ENCODE data around the gene LRP6.

The LRP6 gene

DNA sequence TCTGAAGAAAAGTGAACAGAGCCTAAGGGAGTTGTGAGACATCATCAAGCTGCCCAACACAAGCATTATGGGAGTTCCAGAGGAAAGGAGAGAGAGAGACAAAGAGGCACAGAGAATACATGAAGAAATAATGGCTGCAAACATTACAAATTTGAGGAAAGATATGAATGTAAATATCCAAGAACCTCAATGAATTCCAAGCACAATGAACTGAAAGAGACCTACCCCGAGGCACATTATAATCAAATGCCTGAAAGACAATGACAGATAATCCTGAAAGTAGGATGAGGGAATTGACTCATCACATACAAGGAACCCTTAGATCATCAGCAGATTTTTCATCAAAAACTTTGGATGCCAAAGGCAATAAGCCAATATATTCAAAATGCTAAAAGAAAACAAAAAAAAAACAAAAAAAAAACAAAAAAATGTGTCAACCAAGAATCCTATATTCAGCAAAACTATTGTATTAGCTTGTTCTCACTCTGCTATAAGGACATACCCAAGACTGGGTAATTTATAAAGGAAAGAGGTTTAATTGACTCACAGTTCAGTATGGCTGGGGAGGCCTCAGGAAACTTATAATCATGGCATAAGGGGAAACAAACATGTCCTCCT, 158.3 kb downstream of the LRP6 start:
- DNase-seq, result no peak

DNA sequence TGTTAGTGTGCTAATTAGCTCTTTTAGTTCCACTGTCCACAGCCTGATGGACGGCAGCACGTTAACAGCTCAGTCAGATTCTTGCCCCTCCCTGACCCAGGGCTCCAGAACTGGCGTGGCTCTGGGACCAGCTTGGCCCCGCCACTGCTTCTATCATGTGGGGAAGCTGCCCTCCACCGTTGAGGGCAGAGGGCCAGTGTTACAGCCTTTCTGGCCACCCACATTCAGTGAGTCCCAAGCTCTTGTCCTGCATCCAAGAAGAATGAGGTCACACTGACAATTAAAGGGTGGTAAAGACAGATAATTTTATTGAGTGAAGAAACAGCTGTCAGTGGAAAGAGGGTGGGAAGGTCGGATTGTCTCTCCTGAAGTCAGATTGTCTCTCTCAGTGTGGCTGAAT, 159.2 kb downstream of the LRP6 start:
- no peak for DNase-seq

DNA sequence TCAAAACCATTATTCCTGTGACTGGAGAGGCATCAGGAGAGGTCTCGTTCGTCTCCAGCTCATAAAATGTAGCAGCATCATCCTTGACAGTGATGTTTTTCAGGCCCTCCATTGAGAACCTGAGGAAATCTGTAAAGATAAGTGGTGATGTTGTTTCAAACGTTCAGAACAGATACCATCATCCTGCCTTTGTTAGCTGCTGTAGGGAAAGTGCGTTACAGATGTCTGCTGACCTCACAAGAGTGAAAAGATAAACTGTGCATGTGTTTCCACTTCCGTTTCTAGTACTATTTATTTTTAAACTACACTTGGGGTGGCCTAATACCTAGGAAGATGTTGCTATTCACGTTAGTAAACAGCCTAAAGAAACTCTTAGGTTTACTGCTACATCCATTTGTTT, 167.7 kb downstream of the LRP6 start:
- DNase-seq, result no peak

DNA sequence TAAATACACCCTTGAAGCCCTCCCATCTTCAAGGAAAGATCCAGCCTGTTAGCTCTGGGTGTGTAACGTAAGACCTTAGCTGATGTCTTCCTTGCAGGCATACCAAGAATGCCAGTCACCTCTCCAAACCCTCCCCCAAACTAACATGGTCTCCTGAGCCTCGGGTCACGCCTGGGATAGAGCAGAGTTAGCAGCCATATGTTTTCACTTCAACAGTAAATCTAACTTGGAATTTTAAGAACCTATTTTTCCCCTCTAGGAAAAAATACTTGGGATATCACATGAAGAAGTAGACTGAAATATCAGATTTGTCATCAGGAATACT, 168.2 kb downstream of the LRP6 start:
- DNase-seq, result no peak

- DNase-seq, result no peak
Observed at GRCh38 chr12:12097891-12098690, 168.8 kb downstream of the LRP6 start.

GRCh38 chr12:12095021-12095420, 171.8 kb downstream of the LRP6 start:
- no peak for DNase-seq

DNA sequence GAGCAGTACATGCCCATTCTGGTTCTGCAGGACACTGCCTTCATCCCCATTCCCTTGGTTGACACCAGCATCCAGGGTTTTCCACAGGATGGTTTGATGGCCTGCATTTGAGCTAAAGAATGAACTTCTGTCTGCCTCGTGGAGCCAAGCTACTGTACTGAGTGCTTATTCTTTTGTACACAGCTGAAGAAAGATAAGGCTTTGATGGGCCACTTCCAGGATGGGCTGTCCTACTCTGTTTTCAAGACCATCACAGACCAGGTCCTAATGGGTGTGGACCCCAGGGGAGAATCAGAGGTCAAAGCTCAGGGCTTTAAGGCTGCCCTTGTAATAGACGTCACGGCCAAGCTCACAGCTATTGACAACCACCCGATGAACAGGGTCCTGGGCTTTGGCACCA, 172.4 kb downstream of the LRP6 start:
- DNase-seq, result no peak

DNA sequence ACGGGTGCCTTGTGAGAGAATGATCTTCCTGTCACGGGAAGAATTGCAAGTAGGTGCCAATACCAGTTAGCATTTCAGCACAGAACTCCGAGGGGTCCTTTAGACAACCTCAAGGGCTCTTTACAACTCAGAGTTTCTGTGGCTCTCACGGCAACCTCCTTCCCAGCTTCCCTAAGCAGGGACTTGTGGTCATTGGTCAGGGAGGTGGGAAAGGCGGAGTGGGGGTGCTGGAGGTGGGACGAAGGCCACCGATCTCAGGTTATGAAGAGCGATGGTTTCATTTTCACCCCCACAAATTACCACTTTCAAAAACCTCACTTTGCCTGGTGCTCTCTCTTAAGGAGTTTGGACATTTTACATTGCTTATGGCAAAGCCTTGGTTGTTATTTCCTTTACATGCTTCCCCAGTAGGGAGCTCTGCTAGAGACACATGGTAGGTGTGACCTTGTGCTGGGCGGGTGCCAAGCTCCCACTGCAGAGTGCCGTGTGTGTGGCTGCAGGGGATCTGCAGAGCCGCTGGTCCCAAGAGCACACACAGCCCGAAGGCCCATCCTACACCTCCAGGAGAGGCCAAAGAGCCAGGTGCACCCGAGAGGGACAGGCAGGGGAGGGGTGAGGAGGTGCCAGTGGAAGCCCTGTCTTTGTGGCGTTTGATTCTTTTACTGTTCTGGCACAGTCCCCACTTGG, 174.7 kb downstream of the LRP6 start:
- DNase-seq, result peak; percentile 40 to 63

DNA sequence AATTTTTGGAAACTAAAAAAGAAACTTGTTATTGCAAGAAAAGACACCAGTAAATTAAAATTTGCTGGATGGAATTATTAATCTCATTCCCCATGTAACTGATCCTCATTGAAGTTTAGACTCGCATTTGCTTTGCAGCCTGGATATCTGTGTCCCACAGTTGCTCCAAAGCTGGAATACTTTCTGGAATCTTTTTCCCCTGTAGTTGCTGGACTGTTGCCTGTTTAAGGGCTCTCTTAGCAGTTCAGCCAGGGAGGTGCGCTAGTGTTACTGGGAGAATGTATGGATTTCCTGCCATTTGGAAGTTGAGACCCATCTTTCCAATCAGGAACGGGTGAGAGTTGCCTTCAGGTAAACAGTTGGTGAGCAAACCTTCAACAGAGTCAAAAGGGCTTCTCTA, 175.8 kb downstream of the LRP6 start:
- DNase-seq, result no peak

DNA sequence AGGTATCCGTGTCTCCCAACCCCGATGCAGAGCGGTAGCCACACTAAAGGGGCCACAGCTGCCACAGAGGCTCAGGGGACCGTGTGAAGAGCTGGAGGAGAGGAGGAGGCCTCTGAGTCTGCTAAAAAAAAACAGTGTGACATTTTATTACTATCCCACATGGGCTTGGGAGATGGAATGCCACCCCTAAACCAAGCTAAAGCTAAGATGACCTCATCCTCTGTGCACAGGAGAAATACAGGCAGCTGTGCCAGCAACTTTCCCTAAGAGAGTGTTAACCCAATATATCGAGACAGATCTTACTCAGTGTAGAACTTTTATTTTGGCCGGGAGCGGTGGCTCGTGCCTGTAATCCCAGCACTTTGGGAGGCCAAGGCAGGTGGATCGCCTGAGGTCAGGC, 178.1 kb downstream of the LRP6 start:
- DNase-seq, result no peak

- no peak for DNase-seq
Observed at GRCh38 chr12:12088147-12088546, 178.7 kb downstream of the LRP6 start.

- no peak for DNase-seq
Observed at GRCh38 chr12:12087693-12088034, 179.2 kb downstream of the LRP6 start.

GRCh38 chr12:12086973-12087692, 179.7 kb downstream of the LRP6 start:
- no peak for DNase-seq

GRCh38 chr12:12086362-12086761, 180.5 kb downstream of the LRP6 start:
- no peak for DNase-seq

DNA sequence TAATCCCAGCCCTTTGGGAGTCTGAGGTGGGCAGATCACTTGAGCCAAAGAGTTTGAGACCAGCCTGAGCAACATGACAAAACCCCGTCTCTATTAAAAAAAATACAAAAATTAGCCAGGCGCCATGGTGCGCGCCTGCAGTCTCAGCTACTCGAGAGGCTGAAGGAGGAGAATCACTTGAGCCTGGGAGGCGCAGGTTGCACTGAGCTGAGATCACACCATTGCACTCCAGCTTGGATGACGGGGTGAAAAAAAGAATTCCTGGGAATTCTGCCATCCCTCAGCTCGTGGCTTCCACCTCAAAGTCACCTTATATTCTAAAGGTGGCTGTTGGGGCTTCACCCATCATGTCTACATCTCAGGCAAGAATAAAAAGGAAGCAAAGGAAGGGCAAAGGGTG, 183.2 kb downstream of the LRP6 start:
- DNase-seq, result no peak

DNA sequence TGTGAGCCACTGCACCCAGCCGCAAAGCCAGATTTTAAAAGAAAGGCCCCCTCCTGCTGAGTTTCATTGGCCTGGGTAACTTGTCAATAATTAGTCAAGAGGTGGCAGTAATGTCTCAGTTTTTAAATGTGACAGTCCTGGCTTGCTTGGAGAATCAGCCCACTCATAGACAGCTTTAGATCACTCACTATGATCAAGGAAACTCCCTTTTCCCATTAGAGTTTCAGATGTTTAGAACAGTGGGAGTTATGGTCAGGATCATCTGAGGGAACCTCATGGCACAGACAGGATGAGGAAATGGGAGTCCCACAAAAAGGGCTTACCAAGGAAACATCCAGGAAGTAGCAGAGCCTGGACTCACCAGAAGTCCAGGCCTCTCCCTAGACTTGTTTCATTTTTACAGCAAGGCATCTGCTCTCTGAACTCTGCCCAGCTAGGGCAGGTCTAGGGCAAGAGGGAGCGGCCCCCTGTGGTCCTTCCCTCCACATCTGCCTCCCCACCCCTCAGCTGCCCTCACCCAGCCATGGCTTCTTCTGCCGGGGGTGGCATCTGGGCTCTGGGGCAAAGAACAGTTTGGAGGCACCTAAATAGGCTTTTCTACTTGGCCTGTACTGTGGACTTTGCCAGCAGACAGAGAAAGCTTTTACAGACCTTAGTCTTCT, 184.9 kb downstream of the LRP6 start:
- peak; percentile 10 to 24 for DNase-seq

- no peak for DNase-seq
Observed at GRCh38 chr12:12079291-12079690, 187.6 kb downstream of the LRP6 start.

DNA sequence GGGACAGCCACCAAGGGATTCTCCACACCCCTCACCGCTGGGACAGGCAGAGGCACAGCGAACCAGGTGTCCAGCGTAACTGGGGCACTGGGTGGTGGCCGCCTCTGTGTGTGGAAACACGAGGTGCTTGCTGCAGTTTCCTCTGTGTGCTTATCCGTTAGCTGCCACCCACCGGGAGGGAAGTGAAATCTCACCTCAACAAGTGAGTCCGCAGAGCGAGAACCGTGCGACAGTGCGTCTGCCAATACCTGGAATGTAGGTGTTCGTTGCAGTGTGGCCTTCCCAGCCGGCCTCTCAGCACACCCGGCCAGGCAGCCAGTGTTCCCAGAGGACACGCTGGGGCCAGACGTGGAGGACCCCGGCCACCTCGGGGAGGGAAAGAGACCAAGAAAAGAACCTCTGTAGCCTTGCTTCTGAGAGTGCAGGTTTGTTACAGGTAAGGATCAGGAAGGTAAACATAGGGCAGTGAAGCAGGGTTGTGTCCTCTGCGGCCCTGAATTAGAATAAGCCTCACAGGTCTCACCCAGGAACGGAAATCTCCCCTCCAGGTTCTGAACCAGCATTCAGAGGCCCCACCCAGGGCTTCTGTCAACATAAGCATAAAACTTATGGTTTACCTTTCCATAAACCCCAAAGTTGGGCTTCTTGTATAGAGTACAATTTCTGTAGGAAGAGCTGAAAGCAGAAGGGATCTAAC, 194.6 kb downstream of the LRP6 start:
- DNase-seq, result no peak

DNA sequence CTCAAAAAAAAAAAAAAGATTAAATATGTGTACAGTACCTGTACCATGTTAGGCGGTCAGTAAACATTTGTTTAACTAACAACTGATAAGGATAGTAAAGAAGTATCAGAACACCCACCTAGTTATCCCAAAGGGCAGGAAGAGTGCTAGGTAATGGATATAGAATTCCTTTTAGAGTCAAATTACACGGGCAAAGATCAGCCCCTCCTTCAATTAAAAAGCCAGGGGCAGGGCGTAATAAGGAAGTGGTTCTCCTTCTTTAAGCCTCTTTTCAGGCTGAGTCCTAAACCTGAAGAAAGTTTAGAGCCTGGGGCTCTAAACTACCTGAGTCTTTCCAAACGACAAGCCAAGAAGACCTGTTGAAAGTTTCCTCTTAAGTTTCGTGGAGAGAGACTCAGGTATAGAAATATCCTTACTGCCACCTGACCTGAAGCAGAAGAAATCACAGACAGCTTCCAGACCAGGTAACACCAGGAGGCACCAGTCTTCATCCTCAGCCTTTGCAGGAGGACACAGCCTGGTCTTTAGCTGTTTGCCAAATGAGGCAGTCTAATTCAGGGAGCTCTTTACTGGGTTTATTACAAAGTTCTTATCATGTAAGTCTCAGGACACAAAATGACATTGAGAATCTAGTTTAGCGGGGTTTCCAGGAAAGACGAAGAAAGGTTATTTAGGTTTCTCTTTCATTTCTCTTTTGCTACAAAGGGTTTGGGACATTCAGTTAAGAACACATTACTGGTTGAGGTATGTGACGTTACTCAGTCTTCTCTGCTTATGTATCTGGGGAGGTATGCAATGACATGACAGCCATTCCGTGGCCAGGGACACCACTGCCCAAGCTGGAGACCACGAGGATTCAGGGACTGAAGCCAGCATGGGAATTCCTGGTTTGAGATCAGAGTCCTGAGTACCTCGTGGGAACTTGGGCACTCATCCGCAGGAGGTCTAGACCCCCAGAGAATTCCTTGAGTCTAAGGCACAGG, 195.9 kb downstream of the LRP6 start, which contains the start of gene BCL2L14:
TSS of gene BCL2L14 (plus strand) at position 266 of the 983 bp plus-strand sequence. CDS start 8,367 bp downstream, outside the sequence.
- no peak for DNase-seq

DNA sequence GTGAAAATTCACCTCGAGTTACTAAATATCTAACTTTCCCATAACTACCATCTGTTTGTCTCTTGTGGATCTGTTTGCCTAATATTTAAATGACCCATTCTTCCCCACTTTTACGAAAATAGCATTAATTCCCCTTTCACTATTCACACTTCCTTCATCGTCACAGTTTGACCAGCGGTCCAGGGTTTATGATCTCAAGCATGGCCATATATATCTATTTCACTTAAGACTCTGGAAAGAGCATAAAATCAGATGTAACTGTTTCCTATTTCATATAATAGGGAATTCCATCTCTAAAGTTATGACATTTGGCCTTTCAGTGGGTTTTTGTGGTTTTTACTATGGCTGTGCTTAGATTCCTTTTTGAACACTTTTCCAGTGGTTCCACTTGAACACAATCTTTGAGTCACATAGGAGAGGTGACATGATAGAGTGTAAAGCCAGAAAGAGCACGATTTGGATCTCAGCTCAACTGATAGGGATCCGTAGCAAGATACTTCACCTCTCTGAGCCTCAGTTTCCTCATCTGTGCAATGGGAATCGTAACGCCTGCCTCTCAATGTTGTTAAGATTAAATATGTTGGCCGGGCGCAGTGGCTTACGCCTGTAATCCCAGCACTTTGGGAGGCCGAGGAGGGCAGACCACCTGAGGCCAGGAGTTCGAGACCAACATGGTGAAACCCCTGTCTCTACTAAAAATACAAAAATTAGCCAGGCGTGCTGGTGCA, 196.9 kb downstream of the LRP6 start:
- DNase-seq, result no peak

Measured in SHP77 (cell line).